HG03095 (cell line): Measurements from ENCODE around the gene NXF1.
"Not testable (repeated sequence)": the region's sequence is repeated elsewhere in the genome, so short reads cannot be mapped to it uniquely, and the experiment has no call there.

ENCODE experiments used
- ATAC-seq: cut with Tn5 transposase; IDR thresholded peaks from one replicate; pipeline ENCODE4 v1.9.1; 2021; ENCODE audit warnings: moderate library complexity; ENCODE audit not compliant: unreplicated experiment

Gene NXF1

GRCh38 chr11:62805076-62805892, at the start of gene NXF1:
Gene NXF1 (minus strand): TSS chr11:62805440. CDS start chr11:62805356, 84 bp downstream.
- ATAC-seq: peak; percentile 68

- ATAC-seq: no peak
Observed at GRCh38 chr11:62854013-62854824, 49.0 kb upstream of the NXF1 start.

- no peak for ATAC-seq
Observed at GRCh38 chr11:62853279-62853965, 48.2 kb upstream of the NXF1 start.

- no peak for ATAC-seq
Observed at GRCh38 chr11:62852523-62853188, 47.4 kb upstream of the NXF1 start.

- no peak for ATAC-seq
Observed at GRCh38 chr11:62851807-62852522, 46.7 kb upstream of the NXF1 start.

GRCh38 chr11:62850911-62851806, 45.9 kb upstream of the NXF1 start:
- ATAC-seq: no peak

GRCh38 chr11:62847767-62848314, 42.6 kb upstream of the NXF1 start:
- ATAC-seq: no peak

- ATAC-seq: no peak
Observed at GRCh38 chr11:62846177-62846576, 40.9 kb upstream of the NXF1 start.

GRCh38 chr11:62844154-62844553, 38.9 kb upstream of the NXF1 start:
- no peak for ATAC-seq

GRCh38 chr11:62843466-62843865, 38.2 kb upstream of the NXF1 start:
- ATAC-seq: no peak

- not testable (repeated sequence) for ATAC-seq
Observed at GRCh38 chr11:62842891-62843290, 37.7 kb upstream of the NXF1 start.

- no peak for ATAC-seq
Observed at GRCh38 chr11:62842171-62842741, 37.0 kb upstream of the NXF1 start.

- ATAC-seq: peak; percentile 47
Observed at GRCh38 chr11:62841361-62842170, 36.3 kb upstream of the NXF1 start.

- ATAC-seq: not testable (repeated sequence)
Observed at GRCh38 chr11:62840721-62841360, 35.6 kb upstream of the NXF1 start.

GRCh38 chr11:62839050-62839945, 34.1 kb upstream of the NXF1 start, which contains the start of gene WDR74:
Gene WDR74 (minus strand): TSS chr11:62839590. CDS start chr11:62839570, 20 bp downstream.
- ATAC-seq: peak; percentile 37

GRCh38 chr11:62835336-62835735, 30.1 kb upstream of the NXF1 start:
- no peak for ATAC-seq
